HTR-8/SVneo (cell line): ENCODE results near the gene AK1.
"Not testable (repeated sequence)": the region's sequence is repeated elsewhere in the genome, so short reads cannot be mapped to it uniquely, and the experiment has no call there.

ENCODE experiments used
- DNase-seq: peaks from one replicate; pipeline ENCODE4 v3.0.0; 2011; ENCODE audit warnings: low spot score, mixed read lengths; ENCODE audit not compliant: insufficient read length
- FAIRE-seq: peaks from 2 replicates; lab custom pipeline; 2011; peaks lifted over from hg19 to GRCh38; lab: Jason Lieb, UNC

Gene AK1

DNA sequence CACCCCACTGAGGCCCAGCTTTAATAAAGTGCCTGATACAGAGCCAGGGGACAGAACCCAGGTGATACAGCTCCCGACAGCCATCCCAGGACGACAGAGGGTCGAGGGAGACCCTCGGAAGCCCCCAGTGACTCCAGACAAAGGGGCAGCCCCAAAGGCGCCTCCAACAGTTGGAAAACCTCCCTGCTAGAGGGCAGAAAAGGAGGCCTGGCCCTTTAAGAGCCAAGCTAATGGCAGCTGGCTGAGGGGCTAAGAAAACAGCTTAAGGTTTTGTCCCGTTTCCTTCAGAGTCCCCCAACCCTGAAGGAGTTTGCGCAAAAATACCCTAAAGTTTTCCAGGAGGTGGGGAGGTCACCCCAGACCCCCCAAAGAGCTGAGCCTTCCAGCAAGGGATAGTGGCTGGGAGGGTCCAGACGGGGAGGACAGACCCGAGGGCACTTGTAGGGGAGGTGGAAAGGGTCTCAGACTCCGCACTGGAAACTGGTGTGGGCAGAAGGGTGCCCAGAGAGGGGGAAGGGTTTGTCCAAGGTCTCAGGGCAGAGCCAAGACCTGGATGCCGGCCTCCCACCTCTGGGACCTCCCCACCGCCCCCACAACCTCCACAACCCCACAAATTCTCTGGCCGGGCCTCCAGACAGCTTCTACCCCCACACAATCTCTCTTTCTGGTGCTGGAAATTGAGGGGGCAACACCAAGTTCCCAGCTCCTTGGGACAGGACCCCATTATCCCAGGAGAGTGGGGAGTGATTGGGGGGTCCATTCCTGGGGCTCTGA lies 8.2 kb upstream of the AK1 start:
- FAIRE-seq (no peak), DNase-seq (no peak)

GRCh38 chr9:127884976-127885490 lies 7.6 kb upstream of the AK1 start:
- no peak for FAIRE-seq
- no peak for DNase-seq

- DNase-seq (no peak), FAIRE-seq (no peak)
Measured at GRCh38 chr9:127884427-127884911, 7.0 kb upstream of the AK1 start.

DNA sequence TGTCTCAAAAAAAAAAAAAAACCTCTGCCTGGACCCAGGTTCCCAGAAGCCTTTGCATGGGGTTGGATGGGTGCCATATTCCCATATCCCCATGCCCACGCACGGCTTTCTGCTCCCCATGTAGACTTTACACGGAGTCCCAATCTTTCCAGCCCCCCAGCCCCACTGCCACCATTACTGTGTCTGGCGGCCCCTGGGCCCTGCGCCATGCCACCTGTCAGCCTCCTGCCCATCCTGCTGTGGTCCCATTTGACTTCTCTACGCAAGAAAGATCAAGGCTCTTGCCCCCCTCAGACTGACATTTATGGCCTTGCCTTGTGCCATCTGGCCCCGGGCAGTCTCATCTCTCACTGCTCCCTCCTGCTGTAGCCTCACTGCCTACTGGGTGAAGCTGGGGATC lies 6.5 kb upstream of the AK1 start:
- DNase-seq (no peak), FAIRE-seq (no peak)

DNA sequence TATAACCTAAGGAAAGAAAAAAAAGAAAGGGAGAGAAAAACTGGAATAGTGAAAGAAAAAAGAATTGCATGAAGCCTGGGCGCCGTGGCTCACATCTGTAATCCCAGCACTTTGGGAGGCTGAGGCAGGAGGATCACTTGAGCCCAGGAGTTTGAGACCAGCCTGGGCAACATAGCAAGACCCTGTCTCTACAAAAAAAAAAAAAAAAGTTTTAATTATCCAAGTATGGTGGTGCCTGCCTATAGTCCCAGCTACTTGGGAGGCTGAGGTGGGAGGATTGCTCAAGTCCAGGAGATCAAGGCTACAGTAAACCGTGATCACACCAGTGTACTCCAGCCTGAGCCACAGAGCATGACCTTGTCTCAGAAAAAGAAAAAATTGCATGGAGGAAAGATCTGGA lies 4.2 kb upstream of the AK1 start:
- FAIRE-seq, DNase-seq: not testable (repeated sequence)

DNA sequence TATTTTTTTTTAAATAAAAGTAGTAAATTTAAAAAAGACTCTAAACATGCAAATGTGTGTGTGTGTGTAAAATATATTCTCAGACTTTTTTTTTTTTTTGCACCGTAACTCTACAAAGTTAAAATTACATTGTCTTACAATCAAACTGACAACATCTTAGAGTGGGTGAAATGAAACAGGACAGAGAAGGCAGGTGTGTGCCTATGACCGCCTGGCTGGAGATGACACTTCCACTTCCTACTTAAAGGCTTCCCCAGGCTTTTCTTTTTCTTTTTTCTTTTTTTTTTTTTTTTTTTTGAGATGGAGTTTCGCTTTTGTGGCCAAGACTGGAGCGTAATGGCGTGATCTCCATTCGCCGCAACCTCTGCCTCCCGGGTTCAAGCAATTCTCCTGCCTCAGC lies 2.7 kb upstream of the AK1 start:
- FAIRE-seq (no peak), DNase-seq (no peak)

GRCh38 chr9:127878652-127879390 lies 1.3 kb upstream of the AK1 start:
- no peak for FAIRE-seq
- no peak for DNase-seq

- FAIRE-seq (no peak), DNase-seq (no peak)
Measured at GRCh38 chr9:127878001-127878651, 651 bp upstream of the AK1 start.

- FAIRE-seq (no peak), DNase-seq (no peak)
Measured at GRCh38 chr9:127876764-127877562, 512 bp downstream of the AK1 start.

DNA sequence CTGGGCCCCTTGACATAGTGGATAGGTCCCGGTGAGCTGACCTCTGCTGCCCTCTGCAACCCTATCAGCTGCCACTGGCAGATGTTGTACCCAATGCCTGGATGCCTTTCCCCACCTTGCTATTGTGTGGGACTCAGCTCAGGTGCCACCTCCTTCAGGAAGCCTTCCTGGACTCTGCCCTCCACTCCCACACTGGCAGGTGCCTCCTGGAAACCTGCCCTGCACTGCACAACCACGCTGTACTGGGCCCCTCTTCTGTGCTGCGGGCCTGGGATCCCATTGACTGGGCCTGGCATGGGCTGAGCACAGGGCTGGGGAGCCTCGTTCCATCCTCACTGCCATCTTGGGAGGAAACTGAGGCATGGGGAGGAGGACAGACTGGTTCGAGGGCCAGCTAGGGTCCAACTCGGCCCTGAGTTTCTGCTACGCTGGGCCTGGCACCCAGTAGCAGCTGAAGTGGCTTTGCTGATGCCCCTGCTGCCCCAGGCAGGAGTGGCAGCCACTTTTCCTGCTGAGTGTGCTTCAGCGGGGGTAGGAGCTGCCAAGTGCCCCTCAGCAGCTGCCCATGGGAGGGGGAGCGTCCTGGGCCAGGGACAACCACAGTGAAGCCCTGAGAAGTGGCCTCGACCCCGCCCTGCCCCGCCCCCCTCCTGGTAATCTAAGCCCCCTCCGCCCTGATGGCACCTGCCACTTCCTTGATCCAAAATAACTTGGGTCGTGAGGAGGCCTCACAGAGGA lies 1.3 kb downstream of the AK1 start:
- FAIRE-seq = no peak
- DNase-seq = no peak

DNA sequence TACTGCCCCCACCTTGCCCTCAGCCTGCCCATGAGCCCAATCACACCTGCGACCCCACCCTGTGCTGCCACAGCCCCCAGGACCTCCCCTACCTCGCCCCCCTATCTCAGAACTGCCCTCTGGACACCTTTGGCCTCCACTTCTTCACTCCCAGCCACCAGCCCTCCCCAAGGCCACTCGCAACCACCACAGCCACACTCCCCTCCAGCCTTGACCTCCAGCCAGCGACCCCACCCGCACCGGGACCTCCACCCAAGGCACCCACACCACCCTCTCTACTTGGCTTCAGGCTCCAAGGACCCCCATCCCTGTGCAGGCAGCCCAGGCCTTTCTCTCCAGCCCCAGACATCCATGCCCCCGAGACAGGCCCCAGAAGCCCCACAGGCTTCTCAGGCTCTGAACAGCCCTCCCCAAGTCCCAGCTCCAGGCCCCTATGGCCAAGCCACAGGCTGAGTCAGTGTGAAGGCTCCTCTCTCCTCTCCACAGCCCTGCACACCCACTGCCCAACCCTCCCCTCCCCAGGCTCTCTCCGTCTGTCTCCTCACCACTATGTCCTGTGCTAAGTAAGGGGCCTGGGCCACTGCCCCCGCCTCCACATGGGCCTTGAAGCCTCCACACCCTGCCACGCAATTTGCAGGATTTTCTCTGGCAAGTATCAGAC lies 2.0 kb downstream of the AK1 start:
- no peak for FAIRE-seq
- no peak for DNase-seq

GRCh38 chr9:127874301-127875221 lies 2.9 kb downstream of the AK1 start:
- no peak for DNase-seq
- FAIRE-seq = no peak

DNA sequence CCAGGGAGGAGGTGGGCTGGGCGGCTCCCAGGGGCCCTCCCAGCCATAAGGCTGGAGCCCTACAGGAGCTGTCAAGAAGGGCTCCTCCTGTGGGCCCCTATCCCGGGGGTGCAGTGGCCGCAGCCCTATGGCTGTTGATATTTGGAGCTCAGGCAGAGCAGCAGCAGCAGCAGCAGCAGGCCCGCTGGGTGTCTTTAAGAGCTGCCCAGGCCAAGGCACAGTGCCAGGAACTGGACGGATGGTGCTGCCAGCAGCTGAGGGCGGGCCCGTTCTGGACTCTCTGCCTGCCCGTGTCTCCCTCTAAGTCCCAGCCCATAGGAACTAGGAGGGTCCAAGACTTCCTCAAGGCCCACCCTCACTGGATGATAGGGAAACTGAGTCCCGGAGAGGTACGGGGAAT lies 3.6 kb downstream of the AK1 start:
- FAIRE-seq = no peak
- DNase-seq = no peak

DNA sequence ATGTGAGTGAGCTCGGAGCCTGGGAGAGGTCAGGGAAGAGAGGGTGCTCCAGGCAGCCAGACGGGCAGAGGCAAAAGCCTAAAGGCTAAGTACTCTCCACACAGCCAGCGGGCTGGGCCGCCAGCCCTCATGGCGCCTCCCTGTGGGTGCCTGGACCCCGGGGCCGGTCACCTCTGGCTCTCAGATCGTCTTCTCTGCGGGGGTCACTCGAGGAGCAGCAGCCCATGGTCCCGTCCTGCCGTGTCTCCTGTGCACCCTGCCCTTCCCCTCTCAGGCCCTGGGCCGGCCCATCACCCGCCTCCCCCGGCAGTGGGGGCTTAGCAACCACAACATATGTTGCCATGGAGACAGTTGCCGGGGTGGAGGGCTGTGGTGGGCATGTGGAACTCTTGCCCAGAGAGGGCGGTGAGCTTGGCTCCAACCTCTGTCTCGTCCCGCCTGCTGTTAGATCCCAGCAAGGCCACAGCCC lies 4.2 kb downstream of the AK1 start:
- FAIRE-seq = no peak
- DNase-seq = no peak

DNA sequence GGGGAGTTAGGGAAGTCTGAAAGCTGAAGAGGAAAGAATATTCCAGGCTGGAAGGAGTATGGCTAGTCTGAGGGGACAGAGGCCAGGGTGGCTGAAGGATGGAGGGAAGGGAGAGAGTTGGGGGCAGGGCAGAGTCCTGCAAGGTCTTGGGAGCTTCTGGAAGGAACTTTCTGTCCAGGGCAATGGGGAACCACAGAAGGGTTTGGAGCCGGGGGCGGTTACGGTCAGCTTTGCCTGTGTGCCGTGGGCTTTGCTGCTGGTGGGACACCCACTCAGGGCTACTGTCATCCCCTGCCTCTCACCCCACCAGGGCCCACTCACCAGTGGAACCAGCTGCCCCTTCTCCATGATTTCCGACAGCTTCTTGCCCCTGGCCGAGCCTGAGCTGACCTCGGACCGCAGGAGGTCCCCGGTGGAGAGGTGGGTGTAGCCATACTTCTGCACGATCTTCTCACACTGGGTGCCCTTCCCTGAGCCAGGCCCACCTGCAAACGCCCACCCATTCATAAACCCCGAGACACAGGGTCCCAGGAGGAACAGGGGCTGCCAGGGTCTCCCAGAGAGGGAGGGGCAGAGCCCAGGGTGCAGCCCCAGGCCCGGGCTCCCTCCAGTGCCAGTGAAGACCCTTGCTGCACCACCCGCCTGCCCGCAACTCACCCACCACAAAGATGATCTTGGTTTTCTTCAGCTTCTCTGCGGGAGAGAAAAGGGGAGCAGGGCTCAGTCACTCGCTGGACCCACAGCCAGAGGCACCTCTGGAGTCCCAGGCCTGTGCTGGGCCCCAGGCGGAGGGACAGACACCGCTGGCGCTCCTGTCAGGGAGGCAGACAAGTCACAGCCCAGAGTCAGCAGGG lies 4.9 kb downstream of the AK1 start:
- no peak for FAIRE-seq

DNA sequence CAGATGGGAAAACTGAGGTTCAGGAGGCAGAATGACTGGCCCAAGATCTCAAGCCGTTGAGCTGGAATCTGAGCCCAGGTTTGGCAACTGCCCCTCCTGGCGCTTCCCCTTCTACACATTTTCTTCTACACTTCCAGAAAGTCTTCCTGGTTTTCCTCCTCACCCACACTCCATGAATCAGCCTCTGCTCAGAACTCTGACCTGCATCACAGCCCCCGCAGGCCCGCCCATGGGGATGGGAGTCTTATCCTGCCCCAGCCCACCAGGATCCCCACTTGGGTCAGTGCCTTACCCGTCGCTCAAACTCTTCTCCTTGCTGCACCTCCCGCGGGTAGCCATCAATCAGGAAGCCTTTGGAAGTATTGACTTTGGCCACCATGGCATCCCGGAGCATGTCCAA lies 5.9 kb downstream of the AK1 start:
- FAIRE-seq = no peak

More for the DNA sequence above, 4.9 kb downstream of the AK1 start:
- DNase-seq = no peak

GRCh38 chr9:127870887-127871286 lies 6.6 kb downstream of the AK1 start:
- no peak for DNase-seq
- FAIRE-seq = no peak

More for the DNA sequence above, 5.9 kb downstream of the AK1 start:
- no peak for DNase-seq
